Brain microvascular endothelial cell (primary cell): ENCODE results near the gene ANAPC16.

ENCODE experiments used
- DNase-seq: peaks from one replicate; pipeline ENCODE4 v3.0.0-alpha.2; 2020
- H3K27ac ChIP-seq: fragments of 250-450 bp; sonication (Bioruptor Pico); 2 replicates; pipeline ENCODE4 v1.5.1; 2020; ENCODE audit warnings: mild to moderate bottlenecking, moderate library complexity
- H3K27me3 ChIP-seq: fragments of 250-450 bp; sonication (Bioruptor Pico); replicated peaks from 2 replicates; pipeline ENCODE4 v1.5.1; 2020; ENCODE audit warnings: mild to moderate bottlenecking
- H3K36me3 ChIP-seq: fragments of 250-450 bp; sonication (Bioruptor Pico); replicated peaks from 2 replicates; pipeline ENCODE4 v1.5.1; 2020; ENCODE audit warnings: mild to moderate bottlenecking
- H3K4me3 ChIP-seq: 2 replicates; pipeline ENCODE4 v1.5.1; 2011; ENCODE audit warnings: low read depth, mild to moderate bottlenecking, control low read depth, low read length, moderate library complexity
- in situ Hi-C: cut with HindIII; loops from 2 replicates; pipeline ENCODE4 v1.10.0; 2017; ENCODE audit warnings: low sequenced_read_pairs, low pct_ligation_motif_present
- TF ChIP-seq, protein P1 (sequence below): IDR thresholded peaks from 2 replicates; pipeline ENCODE4 v1.5.1; 2011; ENCODE audit warnings: low read depth, mild to moderate bottlenecking, moderate library complexity, low read length, control low read depth, inconsistent platforms; ENCODE audit errors: missing control alignments

Gene ANAPC16

DNA sequence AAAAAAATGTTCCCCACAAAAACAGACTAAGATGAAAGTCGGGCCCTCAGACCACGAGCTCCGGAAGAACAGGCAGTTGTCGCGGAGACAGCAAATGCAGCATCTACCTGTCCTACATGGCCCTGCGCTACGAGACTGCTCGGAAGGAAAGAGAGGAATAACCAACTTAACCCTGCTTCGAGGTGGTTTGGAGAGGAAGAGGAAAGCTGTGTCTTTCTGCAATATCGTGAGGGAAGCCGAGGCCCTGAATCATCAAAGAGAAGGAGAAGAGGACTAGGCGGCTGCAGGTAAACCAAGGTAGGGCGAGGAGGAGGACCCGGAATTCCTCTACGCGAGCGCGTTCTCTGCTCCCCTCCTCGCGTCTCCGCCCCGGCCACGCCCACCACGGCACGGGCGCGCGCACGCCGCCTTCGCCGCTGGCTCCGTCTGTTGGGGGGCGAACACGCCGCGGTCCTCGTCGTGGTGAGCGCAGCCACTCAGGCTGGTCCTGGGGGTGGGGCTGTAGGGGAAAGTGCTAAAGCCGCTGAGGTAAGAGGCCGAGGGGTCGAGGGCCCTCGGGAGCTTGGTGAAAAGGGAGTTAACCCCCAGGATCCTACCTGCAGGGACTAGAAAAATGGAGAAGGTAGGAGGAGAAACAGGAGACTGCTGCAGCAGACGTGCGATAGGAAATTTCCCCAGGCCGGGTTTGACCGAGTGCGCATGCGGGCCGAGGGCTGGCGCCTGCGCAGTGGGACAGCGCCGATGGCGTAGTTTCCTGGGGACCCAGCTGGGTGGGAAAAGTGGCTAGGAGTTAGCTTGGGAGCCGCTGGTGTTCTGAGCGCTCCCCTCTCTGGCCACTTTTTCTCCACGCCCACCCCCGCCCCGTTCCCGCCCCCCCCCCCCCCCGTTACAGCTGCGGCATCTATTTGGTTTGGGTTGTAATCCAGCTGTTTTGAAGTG lies at the start of gene ANAPC16, which contains the start of gene ASCC1:
TSS of gene ANAPC16 (plus strand) at position 402 of the 939 bp plus-strand sequence. CDS start 7,903 bp downstream, outside the sequence.
TSS of gene ASCC1 (minus strand) at position 666 of the 939 bp plus-strand sequence. CDS start 2,978 bp downstream, outside the sequence.
- Histone ChIP-seq H3K27ac (peak within 1 kb of the TSS; percentile 88), H3K4me3 (peak within 1 kb of the TSS; percentile 90), H3K27me3 (no peaks in the 10 kb centered on the region), H3K36me3 (peaks cover under 1% of the 10 kb centered on the region)
- in situ Hi-C loops: no loop called here
- TF ChIP-seq, protein P1, sequence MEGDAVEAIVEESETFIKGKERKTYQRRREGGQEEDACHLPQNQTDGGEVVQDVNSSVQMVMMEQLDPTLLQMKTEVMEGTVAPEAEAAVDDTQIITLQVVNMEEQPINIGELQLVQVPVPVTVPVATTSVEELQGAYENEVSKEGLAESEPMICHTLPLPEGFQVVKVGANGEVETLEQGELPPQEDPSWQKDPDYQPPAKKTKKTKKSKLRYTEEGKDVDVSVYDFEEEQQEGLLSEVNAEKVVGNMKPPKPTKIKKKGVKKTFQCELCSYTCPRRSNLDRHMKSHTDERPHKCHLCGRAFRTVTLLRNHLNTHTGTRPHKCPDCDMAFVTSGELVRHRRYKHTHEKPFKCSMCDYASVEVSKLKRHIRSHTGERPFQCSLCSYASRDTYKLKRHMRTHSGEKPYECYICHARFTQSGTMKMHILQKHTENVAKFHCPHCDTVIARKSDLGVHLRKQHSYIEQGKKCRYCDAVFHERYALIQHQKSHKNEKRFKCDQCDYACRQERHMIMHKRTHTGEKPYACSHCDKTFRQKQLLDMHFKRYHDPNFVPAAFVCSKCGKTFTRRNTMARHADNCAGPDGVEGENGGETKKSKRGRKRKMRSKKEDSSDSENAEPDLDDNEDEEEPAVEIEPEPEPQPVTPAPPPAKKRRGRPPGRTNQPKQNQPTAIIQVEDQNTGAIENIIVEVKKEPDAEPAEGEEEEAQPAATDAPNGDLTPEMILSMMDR: no peak
- DNase-seq: peak; percentile 82

DNA sequence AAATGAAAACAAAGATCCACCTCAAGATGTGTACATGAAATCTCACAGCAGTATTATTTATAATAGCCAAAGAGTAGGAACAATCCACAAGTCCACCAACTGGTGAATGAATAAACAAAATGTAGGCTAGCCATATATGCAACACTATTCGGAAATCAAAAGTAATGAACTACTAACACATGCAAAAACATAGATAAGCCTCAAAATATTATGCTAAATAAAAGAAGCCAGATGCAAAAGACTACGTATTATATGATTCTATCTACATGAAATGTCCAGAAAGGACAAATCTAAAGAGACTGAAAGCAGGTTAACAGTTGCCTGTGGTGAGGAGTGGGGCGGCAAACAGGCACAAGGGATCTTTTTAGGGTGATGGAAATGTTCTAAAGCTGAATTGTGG lies 48.7 kb upstream of the ANAPC16 start:
- H3K27me3 ChIP-seq: no peaks in the 10 kb centered on the region
- TF ChIP-seq, protein P1: no peak
- in situ Hi-C loops: no loop called here
- no peaks in the 10 kb centered on the region for H3K36me3 ChIP-seq
- no peak for DNase-seq
- H3K4me3 ChIP-seq: no peak overlapping the region
- no peak overlapping the region for H3K27ac ChIP-seq

DNA sequence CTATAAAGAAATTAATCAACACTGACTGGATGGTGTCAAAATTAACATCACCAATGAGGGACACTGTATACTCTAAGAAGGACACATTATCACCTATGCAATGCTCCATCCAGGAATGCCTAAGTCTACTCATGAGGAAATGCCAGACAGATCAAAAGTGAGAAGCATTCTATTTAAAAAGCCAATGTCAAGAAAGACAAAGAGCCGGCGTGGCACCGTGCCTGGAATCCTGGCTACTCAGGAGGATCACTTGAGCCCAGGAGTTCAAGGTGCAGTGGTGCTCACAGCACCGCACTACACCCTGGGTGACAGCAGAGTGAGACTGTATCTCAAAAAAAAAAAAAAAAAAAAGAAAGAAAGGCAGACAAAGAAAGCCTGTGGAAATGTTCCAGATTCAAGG lies 45.5 kb upstream of the ANAPC16 start:
- TF ChIP-seq, protein P1: no peak
- Histone ChIP-seq H3K27ac (no peak overlapping the region), H3K4me3 (no peak overlapping the region), H3K27me3 (no peaks in the 10 kb centered on the region), H3K36me3 (no peaks in the 10 kb centered on the region)
- DNase-seq: no peak
- in situ Hi-C loops: no loop called here

DNA sequence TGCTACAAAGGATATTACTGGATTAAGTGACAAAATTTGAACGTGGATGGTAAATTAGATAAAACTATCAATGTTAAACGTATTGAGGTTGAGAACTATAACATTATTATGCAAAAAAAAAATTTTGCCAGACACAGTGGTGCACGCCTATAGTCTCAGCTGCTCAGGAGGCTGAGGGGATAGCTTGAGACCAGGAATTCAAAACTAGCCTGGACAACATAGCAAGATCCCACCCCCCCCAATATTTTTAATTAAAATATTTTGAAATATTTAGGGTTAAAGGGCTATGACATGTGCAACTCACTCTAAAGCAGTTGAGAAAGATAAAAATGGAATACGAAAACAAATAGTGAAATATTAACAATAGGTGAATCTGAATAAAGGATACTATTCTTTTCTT lies 45.1 kb upstream of the ANAPC16 start:
- Histone ChIP-seq H3K36me3 (no peaks in the 10 kb centered on the region), H3K27ac (peak overlapping the region; percentile 14), H3K27me3 (no peaks in the 10 kb centered on the region), H3K4me3 (no peak overlapping the region)
- DNase-seq: no peak
- in situ Hi-C loops: no loop called here
- TF ChIP-seq, protein P1: no peak

DNA sequence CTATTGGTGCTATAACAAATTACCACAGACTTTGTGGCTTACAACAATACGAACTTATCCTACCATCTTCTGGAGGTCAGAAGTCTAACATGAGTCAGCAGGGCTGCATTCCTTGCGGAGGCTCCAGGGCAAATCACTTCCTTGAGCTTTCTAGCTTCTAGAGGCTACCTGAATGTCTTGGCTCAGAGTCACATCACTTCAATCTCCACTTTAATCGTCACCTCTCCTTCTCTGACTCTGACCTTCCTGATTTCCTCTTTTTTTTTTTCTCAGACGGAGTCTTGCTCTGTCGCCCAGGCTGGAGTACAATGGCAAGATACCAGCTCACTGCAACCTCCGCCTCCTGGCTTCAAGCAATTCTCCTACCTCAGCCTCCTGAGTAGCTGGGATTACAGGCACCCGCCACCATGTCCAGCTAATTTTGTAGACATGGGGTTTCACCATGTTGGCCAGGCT lies 44.6 kb upstream of the ANAPC16 start:
- in situ Hi-C loops: no loop called here

More for the DNA sequence above, 44.6 kb upstream of the ANAPC16 start:
- Histone ChIP-seq H3K27me3 (no peaks in the 10 kb centered on the region), H3K27ac (peak overlapping the region; percentile 14), H3K36me3 (no peaks in the 10 kb centered on the region), H3K4me3 (no peak overlapping the region)
- TF ChIP-seq, protein P1: no peak
- peak; percentile 81 for DNase-seq
